ENCODE results near the gene RBMXL2. TPM values are rescaled to one million over a fixed set of nuclear protein-coding genes. Genes with fewer than 3 reads are reported as not detected.

Gene RBMXL2
- not detected for total RNA-seq
- long read RNA-seq: 0 reads

GRCh38 chr11:7088921-7089320, at the start of gene RBMXL2:
Gene RBMXL2 (plus strand): TSS chr11:7088998. CDS start chr11:7089121, 123 bp downstream.
- Histone ChIP-seq H3K4me3 (no peak within 1 kb of the TSS), H3K9me3 (no peaks in the 10 kb centered on the region), H3K36me3 (no peaks in the 10 kb centered on the region), H3K27me3 (ENCODE audit: low read depth) (no peaks in the 10 kb centered on the region), H3K27ac (no peak within 1 kb of the TSS), H3K4me1 (no peaks in the 10 kb centered on the region)
- DNase-seq: peak; percentile 35
- intact Hi-C loops (cut with DNase I): no loop called here
- ATAC-seq: no peak
- no peak for TF ChIP-seq CTCF (IDR thresholded peaks at IDR 0.05)

- no peaks in the 10 kb centered on the region for H3K9me3 ChIP-seq
- TF ChIP-seq CTCF (IDR thresholded peaks at IDR 0.05): no peak
- H3K27ac ChIP-seq: no peak overlapping the region
- H3K36me3 ChIP-seq: no peaks in the 10 kb centered on the region
- no peak overlapping the region for H3K4me3 ChIP-seq
- no peaks in the 10 kb centered on the region for H3K27me3 ChIP-seq (ENCODE audit: low read depth)
- DNase-seq (no peak), ATAC-seq (no peak)
- no peaks in the 10 kb centered on the region for H3K4me1 ChIP-seq
- intact Hi-C loops (cut with DNase I): no loop called here
Observed at GRCh38 chr11:7046474-7047175, 42.2 kb upstream of the RBMXL2 start.

- Histone ChIP-seq H3K4me3 (no peak overlapping the region), H3K4me1 (no peaks in the 10 kb centered on the region), H3K36me3 (no peaks in the 10 kb centered on the region), H3K27ac (no peak overlapping the region), H3K27me3 (ENCODE audit: low read depth) (no peaks in the 10 kb centered on the region), H3K9me3 (no peaks in the 10 kb centered on the region)
- no peak for TF ChIP-seq CTCF (IDR thresholded peaks at IDR 0.05)
- DNase-seq (no peak), ATAC-seq (no peak)
- intact Hi-C loops (cut with DNase I): no loop called here
Observed at GRCh38 chr11:7050191-7050590, 38.6 kb upstream of the RBMXL2 start.

- ATAC-seq: no peak
- Histone ChIP-seq H3K4me3 (no peak overlapping the region), H3K36me3 (no peaks in the 10 kb centered on the region), H3K27me3 (ENCODE audit: low read depth) (no peaks in the 10 kb centered on the region), H3K4me1 (no peaks in the 10 kb centered on the region), H3K27ac (peak overlapping the region; percentile 14), H3K9me3 (no peaks in the 10 kb centered on the region)
- intact Hi-C loops (cut with DNase I): no loop called here
- TF ChIP-seq CTCF (IDR thresholded peaks at IDR 0.05): no peak
- DNase-seq: no peak
Observed at GRCh38 chr11:7056828-7057513, 31.8 kb upstream of the RBMXL2 start.

GRCh38 chr11:7057641-7058040, 31.2 kb upstream of the RBMXL2 start:
- Histone ChIP-seq H3K4me1 (no peaks in the 10 kb centered on the region), H3K36me3 (no peaks in the 10 kb centered on the region), H3K27ac (peak overlapping the region; percentile 14), H3K27me3 (ENCODE audit: low read depth) (no peaks in the 10 kb centered on the region), H3K4me3 (no peak overlapping the region), H3K9me3 (no peaks in the 10 kb centered on the region)
- DNase-seq (no peak), ATAC-seq (peak in 1 of 2 donors; percentile 44)
- intact Hi-C loops (cut with DNase I): no loop called here
- TF ChIP-seq CTCF (IDR thresholded peaks at IDR 0.05): no peak

All from lower lobe of right lung (tissue), 2 donors.